GM21529 (cell line): ENCODE measurements around the gene OR7C1.
"Not testable (repeated sequence)": the region's sequence is repeated elsewhere in the genome, so short reads cannot be mapped to it uniquely, and the experiment has no call there.

Source experiments
- ATAC-seq: cut with Tn5 transposase; IDR thresholded peaks from one replicate; pipeline ENCODE4 v1.9.1; 2021; ENCODE audit not compliant: unreplicated experiment

The OR7C1 gene

GRCh38 chr19:14768001-14768400 is 67.0 kb downstream of the OR7C1 start:
- ATAC-seq, result no peak

- no peak for ATAC-seq
These were observed 67.5 kb downstream of the OR7C1 start for GRCh38 chr19:14767466-14767971.

- not testable (repeated sequence) for ATAC-seq
These were observed 69.1 kb downstream of the OR7C1 start for GRCh38 chr19:14765841-14766240.

GRCh38 chr19:14765403-14765802 is 69.6 kb downstream of the OR7C1 start:
- ATAC-seq, result not testable (repeated sequence)

GRCh38 chr19:14764401-14764800 is 70.6 kb downstream of the OR7C1 start:
- ATAC-seq, result no peak

- ATAC-seq, result no peak
These were observed 71.4 kb downstream of the OR7C1 start for GRCh38 chr19:14763497-14764145.

GRCh38 chr19:14762111-14762510 is 72.9 kb downstream of the OR7C1 start:
- no peak for ATAC-seq

GRCh38 chr19:14761607-14762006 is 73.4 kb downstream of the OR7C1 start:
- ATAC-seq, result no peak

- ATAC-seq, result no peak
These were observed 76.2 kb downstream of the OR7C1 start for GRCh38 chr19:14758816-14759215.

GRCh38 chr19:14748601-14749000 is 86.4 kb downstream of the OR7C1 start:
- no peak for ATAC-seq
